ENCODE measurements around the gene AUTS2.

Gene AUTS2

DNA sequence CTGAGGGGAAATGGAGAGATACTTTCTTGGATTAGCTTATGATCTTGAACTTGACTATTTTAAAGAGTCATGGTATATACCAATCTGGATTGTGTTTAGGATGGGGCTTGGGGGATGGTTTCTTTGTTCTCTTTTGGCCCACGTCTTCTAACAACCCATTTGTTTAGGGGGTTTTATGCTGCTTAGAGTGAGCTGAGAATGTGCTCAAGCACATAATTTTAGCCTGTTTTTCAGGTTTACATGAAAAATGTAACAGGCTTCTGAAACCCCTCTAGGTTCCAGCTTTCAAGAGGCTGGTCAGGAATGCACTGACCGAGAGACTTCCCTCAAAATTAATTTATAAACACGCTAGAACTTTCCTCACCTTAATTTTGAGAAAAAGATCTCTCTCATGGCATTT lies 94.3 kb downstream of the AUTS2 start:
- DNase-seq, result no peak

DNA sequence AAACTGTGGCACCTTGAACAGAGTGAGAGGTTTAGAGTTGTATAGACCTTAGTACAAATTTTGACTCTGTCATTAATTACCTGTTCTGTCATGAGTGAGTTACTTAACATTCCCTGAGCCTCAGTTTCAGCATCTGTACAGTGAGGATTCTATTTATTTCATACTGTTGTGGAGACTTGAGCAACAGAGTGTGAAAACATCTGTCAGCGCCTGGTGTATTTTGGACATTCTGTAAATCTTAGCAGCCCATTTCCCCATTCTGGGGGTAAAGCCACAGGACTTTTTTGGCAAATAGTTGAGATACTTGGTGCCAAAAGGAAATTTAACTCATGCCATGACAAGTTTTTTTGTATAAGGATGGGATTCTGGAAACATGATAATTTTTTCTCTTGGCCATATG lies 94.8 kb downstream of the AUTS2 start:
- TF ChIP-seq, protein P1, sequence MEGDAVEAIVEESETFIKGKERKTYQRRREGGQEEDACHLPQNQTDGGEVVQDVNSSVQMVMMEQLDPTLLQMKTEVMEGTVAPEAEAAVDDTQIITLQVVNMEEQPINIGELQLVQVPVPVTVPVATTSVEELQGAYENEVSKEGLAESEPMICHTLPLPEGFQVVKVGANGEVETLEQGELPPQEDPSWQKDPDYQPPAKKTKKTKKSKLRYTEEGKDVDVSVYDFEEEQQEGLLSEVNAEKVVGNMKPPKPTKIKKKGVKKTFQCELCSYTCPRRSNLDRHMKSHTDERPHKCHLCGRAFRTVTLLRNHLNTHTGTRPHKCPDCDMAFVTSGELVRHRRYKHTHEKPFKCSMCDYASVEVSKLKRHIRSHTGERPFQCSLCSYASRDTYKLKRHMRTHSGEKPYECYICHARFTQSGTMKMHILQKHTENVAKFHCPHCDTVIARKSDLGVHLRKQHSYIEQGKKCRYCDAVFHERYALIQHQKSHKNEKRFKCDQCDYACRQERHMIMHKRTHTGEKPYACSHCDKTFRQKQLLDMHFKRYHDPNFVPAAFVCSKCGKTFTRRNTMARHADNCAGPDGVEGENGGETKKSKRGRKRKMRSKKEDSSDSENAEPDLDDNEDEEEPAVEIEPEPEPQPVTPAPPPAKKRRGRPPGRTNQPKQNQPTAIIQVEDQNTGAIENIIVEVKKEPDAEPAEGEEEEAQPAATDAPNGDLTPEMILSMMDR (IDR thresholded peaks at IDR 0.05), result no peak
- no peaks in the 10 kb centered on the region for H3K9me3 Mint-ChIP-seq
- peaks cover 5% of the 10 kb centered on the region for H3K36me3 Mint-ChIP-seq (ENCODE audit: low read depth)
- peaks cover 50% of the 10 kb centered on the region for H3K4me1 Mint-ChIP-seq
- H3K27me3 Mint-ChIP-seq (ENCODE audit: low read depth, poor library complexity), result peaks cover 8% of the 10 kb centered on the region
- DNase-seq, result no peak
- no peak overlapping the region for H3K4me3 Mint-ChIP-seq
- no peak overlapping the region for H3K27ac Mint-ChIP-seq

More for the DNA sequence above, 94.3 kb downstream of the AUTS2 start:
- H3K4me1 Mint-ChIP-seq, result peaks cover 50% of the 10 kb centered on the region
- no peak overlapping the region for H3K4me3 Mint-ChIP-seq
- no peak overlapping the region for H3K27ac Mint-ChIP-seq
- H3K36me3 Mint-ChIP-seq (ENCODE audit: low read depth), result peaks cover 5% of the 10 kb centered on the region
- no peaks in the 10 kb centered on the region for H3K9me3 Mint-ChIP-seq
- peaks cover 8% of the 10 kb centered on the region for H3K27me3 Mint-ChIP-seq (ENCODE audit: low read depth, poor library complexity)
- TF ChIP-seq, protein P1 (IDR thresholded peaks at IDR 0.05), result no peak

DNA sequence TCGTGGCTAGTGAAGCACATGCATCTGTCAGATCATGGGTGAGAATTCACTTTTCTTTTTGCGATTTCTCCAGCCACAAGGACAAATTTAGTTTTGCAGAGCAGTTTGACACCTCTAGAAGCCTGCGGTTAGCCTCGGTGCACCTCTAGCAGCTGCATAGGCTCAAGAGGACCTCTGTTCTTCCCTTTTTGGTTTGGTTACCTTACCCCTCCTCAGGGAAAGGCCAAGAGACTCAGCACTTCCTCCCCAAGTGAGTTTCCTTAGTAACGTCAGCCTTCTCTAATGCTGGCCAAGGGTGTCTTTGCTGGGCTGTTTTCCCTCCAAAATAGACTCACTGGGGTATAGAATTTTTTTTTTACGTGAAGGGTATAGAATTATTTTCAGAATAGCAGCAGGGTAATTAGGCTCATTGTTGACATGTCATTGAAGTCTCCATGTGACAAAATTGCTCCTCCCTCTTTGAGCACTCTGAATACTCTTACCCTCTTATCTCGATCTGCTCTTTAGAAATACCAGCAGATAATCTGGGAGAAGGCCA lies 97.8 kb downstream of the AUTS2 start:
- H3K36me3 Mint-ChIP-seq (ENCODE audit: low read depth), result peaks cover 5% of the 10 kb centered on the region
- no peak overlapping the region for H3K4me3 Mint-ChIP-seq
- no peak overlapping the region for H3K27ac Mint-ChIP-seq
- peaks cover 8% of the 10 kb centered on the region for H3K27me3 Mint-ChIP-seq (ENCODE audit: low read depth, poor library complexity)
- peaks cover 47% of the 10 kb centered on the region for H3K4me1 Mint-ChIP-seq
- no peaks in the 10 kb centered on the region for H3K9me3 Mint-ChIP-seq
- DNase-seq, result no peak
- TF ChIP-seq, protein P1 (IDR thresholded peaks at IDR 0.05), result no peak

DNA sequence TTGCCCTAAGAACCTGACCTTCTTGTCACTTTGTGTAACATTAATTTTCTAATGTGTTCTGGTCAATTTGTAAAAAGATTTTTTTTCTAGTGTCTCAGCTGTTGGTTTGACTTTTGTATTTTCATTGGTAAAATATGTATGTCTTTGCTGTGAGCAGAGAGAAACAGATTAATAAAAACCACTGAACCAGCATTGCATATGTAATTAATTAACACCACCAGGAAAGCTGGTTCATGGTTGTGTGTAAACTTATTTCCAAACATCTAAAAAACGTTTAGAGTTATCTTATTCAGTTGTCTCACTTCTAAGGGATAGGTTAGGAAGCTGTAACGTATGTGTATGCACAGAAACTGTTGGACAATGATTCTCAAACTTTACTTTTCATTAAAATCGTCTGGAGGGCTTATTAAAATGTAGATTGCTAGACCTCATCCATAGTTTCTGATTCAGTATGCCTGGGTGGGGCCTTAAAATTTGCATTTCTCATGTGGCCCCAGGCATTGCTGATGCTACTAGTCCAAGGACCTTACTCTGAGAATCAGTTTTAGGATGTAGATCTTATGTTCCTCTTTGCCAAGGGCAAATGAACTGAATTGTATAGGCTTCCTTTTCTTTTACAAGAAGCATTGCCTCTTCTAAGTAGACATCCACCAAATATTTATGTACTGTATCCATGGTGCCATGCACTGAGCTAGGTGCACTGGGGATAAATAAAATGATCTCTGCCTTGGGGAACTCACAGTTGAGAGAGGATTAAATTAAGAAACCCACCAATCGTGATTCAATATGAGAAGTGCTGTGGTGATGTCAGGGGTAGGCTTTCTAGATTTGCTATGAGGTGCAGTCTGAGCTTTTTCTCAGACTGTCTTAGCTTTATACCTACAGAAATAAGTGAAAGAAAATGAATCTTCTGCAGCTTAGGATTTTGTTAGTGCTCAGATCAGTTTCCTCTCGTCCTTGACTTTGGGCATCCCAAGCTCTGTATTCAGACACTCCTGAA lies 98.7 kb downstream of the AUTS2 start:
- TF ChIP-seq, protein P1 (IDR thresholded peaks at IDR 0.05), result no peak
- Mint-ChIP-seq H3K9me3 (no peaks in the 10 kb centered on the region), H3K4me1 (peaks cover 55% of the 10 kb centered on the region), H3K27ac (no peak overlapping the region), H3K4me3 (no peak overlapping the region), H3K27me3 (ENCODE audit: low read depth, poor library complexity) (peaks cover 8% of the 10 kb centered on the region), H3K36me3 (ENCODE audit: low read depth) (peaks cover under 1% of the 10 kb centered on the region)
- DNase-seq, result no peak

DNA sequence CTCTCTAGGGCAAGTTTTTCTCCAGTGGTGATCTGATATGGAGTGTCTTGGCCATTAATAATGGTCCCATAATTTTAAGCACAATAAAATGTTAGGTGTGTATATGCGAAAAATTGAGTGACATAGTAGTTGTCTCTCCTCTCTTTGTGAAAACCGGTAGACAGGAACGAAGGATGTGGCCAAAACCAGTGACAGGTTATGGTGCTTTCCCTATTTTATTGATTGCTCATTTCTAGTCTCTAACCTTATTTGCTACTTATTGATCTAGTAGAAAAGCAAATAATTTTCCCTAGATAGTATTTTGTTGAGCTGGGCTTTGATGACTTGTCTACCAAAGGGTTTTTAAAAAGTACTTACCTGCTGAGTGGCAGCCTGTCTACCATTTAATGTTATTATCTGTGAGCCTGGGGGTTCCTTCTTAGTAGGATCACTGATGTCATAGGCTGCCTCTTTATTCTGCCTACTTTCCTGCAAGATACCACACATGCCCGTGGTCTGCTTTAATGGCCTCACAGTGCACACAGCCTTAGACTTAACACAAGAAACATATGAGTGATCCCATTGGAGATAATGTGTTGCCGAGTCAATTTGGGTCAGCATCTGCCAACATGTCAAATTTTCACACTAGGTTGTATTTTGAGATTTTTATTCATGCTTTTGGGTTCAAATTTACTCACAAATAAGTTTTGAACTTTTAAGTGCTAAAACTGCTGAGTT lies 100.0 kb downstream of the AUTS2 start:
- Mint-ChIP-seq H3K27me3 (ENCODE audit: low read depth, poor library complexity) (peaks cover 8% of the 10 kb centered on the region), H3K27ac (no peak overlapping the region), H3K9me3 (no peaks in the 10 kb centered on the region), H3K4me1 (peaks cover 55% of the 10 kb centered on the region), H3K36me3 (ENCODE audit: low read depth) (no peaks in the 10 kb centered on the region), H3K4me3 (no peak overlapping the region)
- TF ChIP-seq, protein P1 (IDR thresholded peaks at IDR 0.05), result no peak
- DNase-seq, result no peak
